GM18505 (cell line): ENCODE data around the gene SLC38A6.
A peak's percentile ranks its signal among the peaks of the same experiment; 100 is the strongest.

Experiments
- ATAC-seq: cut with Tn5 transposase; IDR thresholded peaks from one replicate; pipeline ENCODE4 v1.9.1; 2021; ENCODE audit not compliant: unreplicated experiment
- POLR2A ChIP-seq: IDR thresholded peaks from 4 replicates; pipeline ENCODE4 v1.6.1; 2011; ENCODE audit warnings: borderline replicate concordance; ENCODE audit not compliant: insufficient read depth, insufficient read length; ENCODE audit errors: extremely low read depth

Gene SLC38A6

GRCh38 chr14:60980811-60981632 is at the start of gene SLC38A6, which contains the start of gene TRMT5:
SLC38A6 (plus strand) TSS chr14:60981245; CDS start chr14:60981278, 33 bp downstream.
TRMT5 (minus strand) TSS chr14:60981079; CDS start chr14:60980973, 106 bp downstream.
- peak; percentile 77 for TF ChIP-seq POLR2A
- ATAC-seq: peak; percentile 90

- TF ChIP-seq POLR2A: no peak
- no peak for ATAC-seq
Measured at GRCh38 chr14:60933920-60934655, 47.0 kb upstream of the SLC38A6 start.

GRCh38 chr14:60935319-60935718 is 45.7 kb upstream of the SLC38A6 start:
- TF ChIP-seq POLR2A: no peak
- ATAC-seq: no peak

GRCh38 chr14:60943637-60944032 is 37.4 kb upstream of the SLC38A6 start:
- ATAC-seq: no peak
- TF ChIP-seq POLR2A: no peak

- no peak for ATAC-seq
- no peak for TF ChIP-seq POLR2A
Measured at GRCh38 chr14:60944204-60944603, 36.8 kb upstream of the SLC38A6 start.

GRCh38 chr14:60945984-60946383 is 35.1 kb upstream of the SLC38A6 start:
- TF ChIP-seq POLR2A: no peak
- no peak for ATAC-seq

- no peak for ATAC-seq
- no peak for TF ChIP-seq POLR2A
Measured at GRCh38 chr14:60946773-60947172, 34.3 kb upstream of the SLC38A6 start.

- TF ChIP-seq POLR2A: no peak
Measured at GRCh38 chr14:60951776-60952435, 29.1 kb upstream of the SLC38A6 start.

GRCh38 chr14:60956202-60956601 is 24.8 kb upstream of the SLC38A6 start:
- no peak for ATAC-seq
- no peak for TF ChIP-seq POLR2A

More at GRCh38 chr14:60951776-60952435, 29.1 kb upstream of the SLC38A6 start:
- ATAC-seq: no peak

- TF ChIP-seq POLR2A: no peak
- ATAC-seq: no peak
Measured at GRCh38 chr14:60956632-60957031, 24.4 kb upstream of the SLC38A6 start.

- TF ChIP-seq POLR2A: no peak
- ATAC-seq: no peak
Measured at GRCh38 chr14:60958146-60958545, 22.9 kb upstream of the SLC38A6 start.

GRCh38 chr14:60963761-60964160 is 17.3 kb upstream of the SLC38A6 start:
- ATAC-seq: no peak
- TF ChIP-seq POLR2A: no peak

GRCh38 chr14:60964904-60965303 is 16.1 kb upstream of the SLC38A6 start:
- no peak for ATAC-seq
- no peak for TF ChIP-seq POLR2A
